ENCODE measurements around the gene PTCD2.
"Not testable (repeated sequence)": the region's sequence is repeated elsewhere in the genome, so short reads cannot be mapped to it uniquely, and the experiment has no call there.

PTCD2 gene

GRCh38 chr5:72298711-72299110 lies 21.5 kb upstream of the PTCD2 start:
- DNase-seq: no peak

GRCh38 chr5:72300590-72301339 lies 19.4 kb upstream of the PTCD2 start:
- DNase-seq: no peak

GRCh38 chr5:72301557-72301956 lies 18.6 kb upstream of the PTCD2 start:
- no peak for DNase-seq

DNA sequence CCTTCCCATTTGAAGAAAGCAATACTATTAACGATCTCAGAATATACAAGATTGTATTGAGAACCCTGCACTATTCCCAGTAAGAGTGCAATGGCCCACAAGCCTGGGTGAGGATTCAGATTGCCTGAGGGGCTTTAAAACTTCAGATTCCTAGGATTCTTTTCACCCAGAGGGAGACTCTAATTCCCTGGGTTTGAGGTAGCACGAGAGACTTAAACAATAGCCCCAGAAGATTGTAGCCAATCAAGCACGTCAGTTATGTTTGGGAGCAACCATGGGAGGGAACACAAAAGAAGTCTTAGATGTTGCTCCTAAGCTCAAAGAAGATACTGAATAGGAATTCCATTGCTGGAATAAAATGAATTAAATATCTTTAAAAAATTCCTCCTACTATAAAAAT lies 18.0 kb upstream of the PTCD2 start:
- no peak for DNase-seq

- no peak for DNase-seq
Measured at GRCh38 chr5:72305194-72306142, 14.7 kb upstream of the PTCD2 start.

GRCh38 chr5:72307573-72307967 lies 12.6 kb upstream of the PTCD2 start:
- DNase-seq: no peak

GRCh38 chr5:72307968-72308852 lies 12.0 kb upstream of the PTCD2 start:
- peak; percentile 82 for DNase-seq

DNA sequence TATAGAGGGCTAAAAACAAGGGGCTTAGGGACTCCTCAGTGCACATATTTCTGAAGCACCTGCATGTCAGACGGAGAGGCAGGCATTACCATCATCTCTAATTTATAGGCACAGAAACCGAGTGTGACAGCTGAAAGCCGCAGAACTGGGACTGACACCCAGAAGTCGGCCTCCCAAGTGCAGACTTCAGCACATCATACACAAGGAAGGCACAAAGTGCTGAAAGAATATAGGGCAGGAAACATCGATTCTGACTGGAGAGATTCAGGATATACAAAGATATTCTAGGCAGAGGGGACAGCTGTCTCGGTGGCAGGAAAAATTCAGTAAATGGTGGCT lies 11.4 kb upstream of the PTCD2 start:
- no peak for DNase-seq

- no peak for DNase-seq
Measured at GRCh38 chr5:72313141-72313540, 7.0 kb upstream of the PTCD2 start.

DNA sequence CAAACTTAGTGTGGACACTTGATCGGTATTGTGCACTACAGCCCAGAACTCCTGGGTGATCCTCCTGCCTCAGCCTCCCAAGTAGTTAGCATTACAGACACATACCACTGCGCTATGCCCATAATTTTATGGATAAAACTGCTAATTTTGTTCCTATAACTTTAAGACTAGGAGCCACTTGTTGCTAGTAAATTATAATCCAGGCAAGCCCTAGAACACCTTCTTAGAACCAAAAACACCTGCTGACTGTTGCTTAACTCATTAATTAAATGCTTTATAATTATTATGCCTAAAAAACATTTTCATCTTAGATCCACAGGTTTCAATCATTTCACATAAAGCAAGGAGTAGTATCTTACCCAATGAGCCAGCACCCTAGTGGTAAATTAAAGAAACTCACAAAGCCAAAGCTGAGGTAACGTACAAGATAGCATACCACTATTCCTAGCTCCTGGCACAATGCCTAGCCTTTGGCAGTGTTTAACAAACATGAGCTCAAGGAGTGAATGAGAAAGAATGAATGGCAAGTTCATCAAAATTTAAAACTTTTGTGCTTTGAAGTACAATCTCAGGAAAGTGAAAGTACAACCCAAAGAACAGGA lies 5.5 kb upstream of the PTCD2 start:
- DNase-seq: no peak

GRCh38 chr5:72319435-72319975 lies 668 bp upstream of the PTCD2 start:
- not testable (repeated sequence) for DNase-seq

- DNase-seq: no peak
Measured at GRCh38 chr5:72324189-72324825, 4.1 kb downstream of the PTCD2 start.

GRCh38 chr5:72325566-72326305 lies 5.6 kb downstream of the PTCD2 start:
- no peak for DNase-seq

DNA sequence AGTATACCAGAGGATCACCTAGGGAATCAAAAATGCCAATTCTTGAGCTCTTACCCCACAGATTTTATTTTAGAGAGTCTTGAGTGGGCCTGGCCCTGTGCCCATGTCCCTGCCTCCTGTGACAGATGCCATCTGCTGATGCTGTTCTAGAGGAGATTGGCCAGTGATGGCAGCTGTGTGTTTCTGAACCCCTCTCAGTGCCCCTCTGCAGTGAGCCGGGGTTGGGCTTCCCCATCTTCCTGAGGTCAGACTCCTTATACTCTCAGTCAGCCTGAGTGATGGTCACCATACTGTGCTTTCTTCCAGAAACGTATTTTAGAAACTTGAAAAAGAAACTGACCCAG lies 6.1 kb downstream of the PTCD2 start:
- no peak for DNase-seq

DNA sequence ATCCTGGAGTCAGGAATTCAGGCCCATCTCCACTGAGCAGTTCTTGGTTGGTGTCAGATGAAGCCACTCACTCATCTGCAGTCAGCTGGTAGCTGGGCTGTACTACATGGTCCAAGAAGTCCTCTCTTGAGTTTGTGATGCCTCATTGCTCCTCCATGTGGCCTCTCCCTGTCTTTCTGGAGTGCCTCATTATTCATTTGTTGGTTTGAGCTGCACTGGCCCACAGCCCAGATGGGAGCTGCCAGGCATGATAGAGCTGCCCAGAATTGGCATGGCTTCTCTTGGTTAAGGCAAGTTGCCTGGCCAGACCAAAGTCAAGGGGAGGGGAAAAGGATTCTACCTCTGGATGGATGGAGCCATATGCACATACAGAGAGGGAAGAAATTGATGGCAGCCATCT lies 8.0 kb downstream of the PTCD2 start:
- no peak for DNase-seq

GRCh38 chr5:72330712-72331111 lies 10.5 kb downstream of the PTCD2 start:
- no peak for DNase-seq

- DNase-seq: no peak
Measured at GRCh38 chr5:72337159-72337558, 17.0 kb downstream of the PTCD2 start.

GRCh38 chr5:72338689-72339209 lies 18.6 kb downstream of the PTCD2 start:
- no peak for DNase-seq

DNA sequence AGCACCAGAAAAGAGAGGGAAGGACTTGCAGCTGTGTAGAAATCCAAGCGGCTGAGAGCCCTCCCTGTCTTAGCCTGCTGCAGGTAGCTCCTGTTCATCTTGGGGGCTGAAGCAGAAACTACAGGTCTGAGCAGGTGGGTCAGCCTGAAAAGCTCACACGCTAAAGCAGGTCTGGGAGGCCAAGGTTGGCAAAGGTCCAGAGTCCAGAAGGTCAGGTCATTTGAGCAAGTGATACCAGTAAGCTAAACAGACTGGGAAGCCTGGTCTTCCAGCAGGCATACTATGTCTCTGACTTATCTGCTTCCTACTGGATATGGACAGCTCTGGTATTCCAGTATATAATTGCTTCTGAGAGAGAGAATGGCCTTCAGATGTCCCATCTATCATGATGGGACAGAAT lies 26.2 kb downstream of the PTCD2 start:
- no peak for DNase-seq

GRCh38 chr5:72347801-72348308 lies 27.7 kb downstream of the PTCD2 start:
- DNase-seq: no peak

DNA sequence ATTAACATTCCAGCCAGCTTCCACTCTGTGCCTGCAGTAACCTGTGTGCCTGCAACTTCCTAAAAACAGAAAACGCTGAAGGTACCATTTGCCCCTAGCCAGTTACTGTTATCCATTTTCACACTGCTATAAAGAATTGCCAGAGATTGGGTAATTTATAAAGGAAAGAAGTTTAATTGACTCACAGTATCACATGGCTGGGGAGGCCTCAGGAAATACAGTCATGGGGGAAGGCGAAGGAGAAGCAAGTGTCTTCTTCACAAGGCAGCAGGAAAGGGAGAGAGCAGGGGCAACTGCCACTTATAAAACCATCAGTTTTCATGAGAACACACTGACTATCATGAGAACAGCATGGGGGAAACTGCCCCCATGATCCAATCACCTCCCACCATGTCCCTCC lies 31.2 kb downstream of the PTCD2 start:
- DNase-seq: no peak

All from 8988T (cell line).